A549 (cell line): ENCODE data around the gene RFT1. TPM values are rescaled to one million over a fixed set of nuclear protein-coding genes. Genes with fewer than 3 reads are reported as not detected.

Experiments used
- ATAC-seq, 2 experiments: fragments of 200-7000 bp in 1 of 2; fragments of >200 bp in 1 of 2; cut with Nextera tagmentation in 1 of 2; cut with Tn5 transposase in 1 of 2; 3 replicates each; pipeline versions ENCODE4 v1.8.0 to v1.9.1; 2018 to 2020; ENCODE audit warnings: mild to moderate bottlenecking in 1 of 2, moderate library complexity in 1 of 2
- CTCF ChIA-PET: fragments of 300-600 bp; sonication (Branson Sonifier 250); formaldehyde crosslinking; extraction: SDS; loops from one replicate; lab custom pipeline; 2021; ENCODE audit warnings: antibody characterized with exemption, inconsistent platforms; lab: Yijun Ruan, JAX
- POLR2A ChIA-PET: fragments of 350-600 bp; formaldehyde crosslinking; extraction: SDS; loops from one replicate; lab custom pipeline; 2021; ENCODE audit warnings: antibody characterized with exemption, inconsistent platforms; lab: Yijun Ruan, JAX
- DNase-seq, 2 experiments: peaks; one replicate each; pipeline versions ENCODE4 v3.0.0 to v3.0.0-alpha.2; 2011 to 2016; ENCODE audit warnings: low read depth in 1 of 2, low spot score in 1 of 2
- FAIRE-seq: peaks from 2 replicates; lab custom pipeline; 2011; peaks lifted over from hg19 to GRCh38; lab: Jason Lieb, UNC
- H3K27ac ChIP-seq, 2 experiments: fragments of >200 bp; sonication (Bioruptor Twin); formaldehyde crosslinking; 3 replicates each; pipeline ENCODE4 v1.5.1; 2016 to 2017
- H3K4me1 ChIP-seq: fragments of >200 bp; sonication (Bioruptor Twin); formaldehyde crosslinking; 3 replicates; pipeline ENCODE4 v1.6.1; 2016
- H3K4me2 ChIP-seq: fragments of >200 bp; sonication (Bioruptor Twin); formaldehyde crosslinking; 3 replicates; pipeline ENCODE4 v1.6.1; 2016
- H3K4me3 ChIP-seq: fragments of >200 bp; sonication (Bioruptor Twin); formaldehyde crosslinking; 3 replicates; pipeline ENCODE4 v1.5.1; 2016
- H3K9me3 ChIP-seq: fragments of >200 bp; sonication (Bioruptor Twin); formaldehyde crosslinking; 3 replicates; pipeline ENCODE4 v1.6.1; 2016
- CBX8 ChIP-seq: fragments of 200-600 bp; sonication (generic); IDR thresholded peaks from 2 replicates; pipeline ENCODE4 v1.6.1; 2016
- CTCF ChIP-seq: fragments of >200 bp; sonication (Bioruptor Twin); formaldehyde crosslinking; IDR thresholded peaks from 3 replicates; pipeline ENCODE4 v1.5.1; 2016
- FOSL2 ChIP-seq, 2 experiments: fragments of 450-650 bp in 1 of 2; fragments of >200 bp in 1 of 2; sonication (Bioruptor Twin) in 1 of 2; formaldehyde crosslinking; IDR thresholded peaks; 2 replicates each; pipeline versions ENCODE4 v1.5.0 to v1.6.1; 2016 to 2020; ENCODE audit warnings: mild to moderate bottlenecking in 1 of 2, moderate library complexity in 1 of 2
- FOXS1 ChIP-seq: fragments of 250-450 bp; sonication (Bioruptor Pico); IDR thresholded peaks from 2 replicates; pipeline ENCODE4 v1.5.0; 2020; ENCODE audit warnings: mild to moderate bottlenecking, moderate library complexity
- GATA3 ChIP-seq: IDR thresholded peaks from 2 replicates; pipeline ENCODE4 v1.6.1; 2012; ENCODE audit warnings: borderline replicate concordance
- HOXB13 ChIP-seq: fragments of 250-450 bp; sonication (Bioruptor Pico); IDR thresholded peaks from 2 replicates; pipeline ENCODE4 v1.5.0; 2020; ENCODE audit warnings: low read depth, mild to moderate bottlenecking, moderate library complexity
- HOXB5 ChIP-seq: fragments of 250-450 bp; sonication (Bioruptor Pico); IDR thresholded peaks from 2 replicates; pipeline ENCODE4 v1.5.0; 2020; ENCODE audit warnings: mild to moderate bottlenecking, moderate library complexity
- JUN ChIP-seq, 2 experiments: fragments of >200 bp; sonication (Bioruptor Twin); formaldehyde crosslinking; IDR thresholded peaks; 2 replicates in 1 of 2; 3 replicates in 1 of 2; pipeline ENCODE4 v1.6.1; 2016 to 2017
- JUNB ChIP-seq: fragments of >200 bp; sonication (Bioruptor Twin); formaldehyde crosslinking; IDR thresholded peaks from 2 replicates; pipeline ENCODE4 v1.6.1; 2016
- KDM5A ChIP-seq: fragments of 200-600 bp; sonication (generic); IDR thresholded peaks from 2 replicates; pipeline ENCODE4 v1.6.1; 2016; ENCODE audit warnings: antibody characterized with exemption, mild to moderate bottlenecking
- MAFK ChIP-seq: fragments of 450-650 bp; IDR thresholded peaks from 2 replicates; pipeline ENCODE4 v1.6.1; 2014; ENCODE audit not compliant: partially characterized antibody
- MAX ChIP-seq: IDR thresholded peaks from 2 replicates; pipeline ENCODE4 v1.6.1; 2012
- MYC ChIP-seq: IDR thresholded peaks from 2 replicates; pipeline ENCODE4 v1.6.1; 2012; ENCODE audit warnings: mild to moderate bottlenecking, inconsistent platforms, low read length, improper control_type of control experiment, borderline replicate concordance
- NFE2L2 ChIP-seq: fragments of 150-350 bp; conservative IDR thresholded peaks from 2 replicates; pipeline ENCODE4 v1.6.1; 2014; ENCODE audit warnings: low read length
- PHF8 ChIP-seq: fragments of 200-600 bp; sonication (generic); IDR thresholded peaks from 2 replicates; pipeline ENCODE4 v1.6.1; 2016; ENCODE audit warnings: low read depth, mild to moderate bottlenecking, antibody characterized with exemption, moderate library complexity, borderline replicate concordance
- POLR2A ChIP-seq: IDR thresholded peaks from 2 replicates; pipeline ENCODE4 v1.6.1; 2012; ENCODE audit warnings: mild to moderate bottlenecking, low read length
- POLR2AphosphoS2 ChIP-seq: conservative IDR thresholded peaks from 2 replicates; pipeline ENCODE4 v1.6.1; 2012; ENCODE audit warnings: low read length, improper control_type of control experiment, inconsistent platforms
- REST ChIP-seq: fragments of 200-600 bp; sonication (generic); IDR thresholded peaks from 2 replicates; pipeline ENCODE4 v1.6.1; 2016; ENCODE audit warnings: antibody characterized with exemption, mild to moderate bottlenecking, moderate library complexity
- RFX5 ChIP-seq: fragments of 450-650 bp; IDR thresholded peaks from 2 replicates; pipeline ENCODE4 v1.7.1; 2014; ENCODE audit warnings: antibody characterized with exemption, mild to moderate bottlenecking, moderate library complexity
- RNF2 ChIP-seq: fragments of 200-600 bp; sonication (generic); IDR thresholded peaks from 2 replicates; pipeline ENCODE4 v1.6.1; 2016; ENCODE audit warnings: low read depth, mild to moderate bottlenecking, antibody characterized with exemption, moderate library complexity, borderline replicate concordance
- SREBF2 ChIP-seq: fragments of 450-650 bp; IDR thresholded peaks from 2 replicates; pipeline ENCODE4 v1.6.1; 2014; ENCODE audit warnings: mild to moderate bottlenecking, moderate library complexity
- TFCP2L1 ChIP-seq: fragments of 250-450 bp; sonication (Bioruptor Pico); IDR thresholded peaks from 2 replicates; pipeline ENCODE4 v1.5.0; 2021; ENCODE audit warnings: mild to moderate bottlenecking
- TP53 ChIP-seq: fragments of 250-450 bp; sonication (Bioruptor Pico); IDR thresholded peaks from 2 replicates; pipeline ENCODE4 v1.5.0; 2021; ENCODE audit warnings: mild to moderate bottlenecking, moderate library complexity
- ZNF302 ChIP-seq: fragments of 250-450 bp; sonication (Bioruptor Pico); IDR thresholded peaks from 2 replicates; pipeline ENCODE4 v1.9.0; 2021; ENCODE audit warnings: inconsistent platforms, mild to moderate bottlenecking, moderate library complexity
- ZSCAN20 ChIP-seq: fragments of 250-450 bp; sonication (Bioruptor Pico); IDR thresholded peaks from 2 replicates; pipeline ENCODE4 v1.8.0; 2022; ENCODE audit warnings: mild to moderate bottlenecking, moderate library complexity
- WGBS: methylation state at CpG from one replicate; pipeline ENCODE4 v1.1.6; 2017; ENCODE audit errors: missing lambda C conversion rate; 5-methylcytosine and 5-hydroxymethylcytosine counted together
- polyA minus RNA-seq: library from RNA; depleted of rRNA, polyadenylated mRNA; stranded (reverse); fragments of >200 nt; gene quantifications from 2 replicates; pipeline ENCODE4 v1.2.3, GENCODE V29; 2011; rRNA and poly(A)+ RNA removed
- polyA plus RNA-seq, 4 experiments: library from polyadenylated mRNA; depleted of rRNA in 3 of 4; stranded (reverse); fragments of >200 nt; fragmentation: RNase III in 1 of 4; extraction: RNeasy Plus Mini Kit Qiagen cat#74134 plus additional on column Dnase treatment in 1 of 4; gene quantifications; 2 replicates in 3 of 4; 3 replicates in 1 of 4; pipeline ENCODE4 v1.2.3, GENCODE V29; 2011 to 2017
- TF ChIP-seq, protein P1 (sequence below): fragments of 250-450 bp; sonication (Bioruptor Pico); IDR thresholded peaks from 2 replicates; pipeline ENCODE4 v1.5.0; 2021; ENCODE audit warnings: mild to moderate bottlenecking, moderate library complexity, borderline replicate concordance

Gene RFT1, protein sequence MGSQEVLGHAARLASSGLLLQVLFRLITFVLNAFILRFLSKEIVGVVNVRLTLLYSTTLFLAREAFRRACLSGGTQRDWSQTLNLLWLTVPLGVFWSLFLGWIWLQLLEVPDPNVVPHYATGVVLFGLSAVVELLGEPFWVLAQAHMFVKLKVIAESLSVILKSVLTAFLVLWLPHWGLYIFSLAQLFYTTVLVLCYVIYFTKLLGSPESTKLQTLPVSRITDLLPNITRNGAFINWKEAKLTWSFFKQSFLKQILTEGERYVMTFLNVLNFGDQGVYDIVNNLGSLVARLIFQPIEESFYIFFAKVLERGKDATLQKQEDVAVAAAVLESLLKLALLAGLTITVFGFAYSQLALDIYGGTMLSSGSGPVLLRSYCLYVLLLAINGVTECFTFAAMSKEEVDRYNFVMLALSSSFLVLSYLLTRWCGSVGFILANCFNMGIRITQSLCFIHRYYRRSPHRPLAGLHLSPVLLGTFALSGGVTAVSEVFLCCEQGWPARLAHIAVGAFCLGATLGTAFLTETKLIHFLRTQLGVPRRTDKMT
- 31.6 and 33.6 TPM in 2 replicates for polyA plus RNA-seq (2011; rRNA removed)
- polyA plus RNA-seq (2012; cell fraction: cytosol; rRNA removed) = 12.1 and 18.0 TPM in 2 replicates
- polyA plus RNA-seq (2012; cell fraction: nucleus; rRNA removed) = 20.2 and 26.1 TPM in 2 replicates
- polyA plus RNA-seq (2017; fragmentation: RNase III; extraction: RNeasy Plus Mini Kit Qiagen cat#74134 plus additional on column Dnase treatment) = 15.6 to 18.5 TPM (median 15.8 TPM) in 3 replicates
- polyA minus RNA-seq = 63.0 and 65.3 TPM in 2 replicates

DNA sequence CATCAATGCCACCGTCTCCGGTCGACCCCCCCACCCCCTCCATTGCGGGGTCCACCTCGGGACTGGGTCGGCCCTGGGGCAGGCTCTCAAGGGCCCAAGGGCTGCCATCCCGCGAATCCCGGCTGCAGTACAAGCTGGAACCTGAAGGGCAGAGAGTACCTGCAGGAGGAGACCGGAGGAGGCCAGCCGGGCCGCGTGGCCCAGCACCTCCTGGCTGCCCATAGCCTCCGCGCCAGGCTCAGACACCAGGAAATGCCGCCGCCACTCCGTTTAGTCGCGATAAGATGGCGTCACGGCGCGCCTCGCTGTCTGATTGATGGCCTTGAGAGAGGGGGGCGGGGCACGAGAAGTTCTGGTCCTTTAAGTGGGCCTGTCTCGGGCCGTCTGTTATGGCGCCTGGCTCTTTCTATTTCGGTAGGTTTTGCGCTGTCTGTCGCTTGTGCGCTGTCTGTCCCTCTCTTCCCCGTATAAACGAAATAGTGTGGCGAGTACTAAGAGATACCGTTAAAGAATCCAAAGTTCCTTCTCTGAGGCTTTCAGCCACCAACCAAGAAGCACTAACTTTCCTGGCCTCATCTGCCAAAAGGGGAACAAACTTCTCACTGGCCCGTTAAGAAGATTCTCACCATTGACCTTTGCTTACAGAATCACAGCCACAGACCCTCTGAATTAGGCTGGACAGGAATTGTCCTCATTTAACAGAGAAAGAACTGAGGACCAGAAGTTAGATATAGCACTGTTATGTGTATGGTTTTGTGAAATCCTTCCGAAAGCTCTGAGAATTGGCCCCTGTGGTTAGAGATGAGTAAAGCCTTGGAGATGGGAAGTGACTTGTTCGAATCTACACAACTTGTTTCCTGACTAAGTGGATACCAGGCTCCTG, at the start of gene RFT1:
Gene RFT1 (minus strand): TSS at position 257 of the 883 bp plus-strand sequence. CDS start 35 bp downstream, at position 222.
- ChIA-PET POLR2A (interaction anchor here (0.6 kb wide), 1 partner anchor 51 kb away, joined by 3 read pairs; no protein-coding TSS in a partner anchor), CTCF (interaction anchor here (0.8 to 7.7 kb wide), 4 partner anchors 15 to 101 kb away, joined by 3 to 87 read pairs (median 14); no protein-coding TSS in a partner anchor)
- 8% methylated on average over 14 of the region's 41 CpGs for WGBS
- ATAC-seq = peak; percentile 88 to 89
- no peak for TF ChIP-seq MAFK
- TF ChIP-seq RNF2 = no peak
- no peak for TF ChIP-seq FOXS1
- no peak for TF ChIP-seq HOXB13 (CRISPR knock-in tag)
- TF ChIP-seq GATA3 = no peak
- TF ChIP-seq MAX = peak; percentile 84
- peak; percentile 83 for TF ChIP-seq PHF8
- TF ChIP-seq POLR2A = peak; percentile 82
- TF ChIP-seq KDM5A = peak; percentile 78
- peak; percentile 94 for TF ChIP-seq MYC
- TF ChIP-seq ZNF302 (CRISPR knock-in tag) = no peak
- TF ChIP-seq, protein P1, sequence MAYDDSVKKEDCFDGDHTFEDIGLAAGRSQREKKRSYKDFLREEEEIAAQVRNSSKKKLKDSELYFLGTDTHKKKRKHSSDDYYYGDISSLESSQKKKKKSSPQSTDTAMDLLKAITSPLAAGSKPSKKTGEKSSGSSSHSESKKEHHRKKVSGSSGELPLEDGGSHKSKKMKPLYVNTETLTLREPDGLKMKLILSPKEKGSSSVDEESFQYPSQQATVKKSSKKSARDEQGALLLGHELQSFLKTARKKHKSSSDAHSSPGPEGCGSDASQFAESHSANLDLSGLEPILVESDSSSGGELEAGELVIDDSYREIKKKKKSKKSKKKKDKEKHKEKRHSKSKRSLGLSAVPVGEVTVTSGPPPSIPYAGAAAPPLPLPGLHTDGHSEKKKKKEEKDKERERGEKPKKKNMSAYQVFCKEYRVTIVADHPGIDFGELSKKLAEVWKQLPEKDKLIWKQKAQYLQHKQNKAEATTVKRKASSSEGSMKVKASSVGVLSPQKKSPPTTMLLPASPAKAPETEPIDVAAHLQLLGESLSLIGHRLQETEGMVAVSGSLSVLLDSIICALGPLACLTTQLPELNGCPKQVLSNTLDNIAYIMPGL (CRISPR knock-in tag) = no peak
- no peak for TF ChIP-seq CBX8
- TF ChIP-seq JUN (IDR thresholded peaks at IDR 0.05) = peak; percentile 30 to 56; a peak in 2 of 5 replicates
- no peak for TF ChIP-seq TP53 (CRISPR knock-in tag)
- TF ChIP-seq HOXB5 (CRISPR knock-in tag) = peak; percentile 94
- no peak for TF ChIP-seq JUNB
- no peak for TF ChIP-seq POLR2AphosphoS2
- no peak for TF ChIP-seq NFE2L2
- no peaks in the 10 kb centered on the region for H3K9me3 ChIP-seq
- peak within 1 kb of the TSS; percentile 92 to 97 for H3K27ac ChIP-seq
- peaks cover 14% of the 10 kb centered on the region; the same call in 2 of the 3 replicates for H3K4me1 ChIP-seq
- H3K4me2 ChIP-seq = peak within 1 kb of the TSS; percentile 83
- peak; percentile 68 to 94 for DNase-seq
- no peak for FAIRE-seq
- peak within 1 kb of the TSS; percentile 83 for H3K4me3 ChIP-seq

- H3K4me3 ChIP-seq = no peak overlapping the region
- H3K4me1 ChIP-seq = no peaks in the 10 kb centered on the region
- no peak for FAIRE-seq
- ChIA-PET POLR2A (no interaction called here), CTCF (interaction anchor here (1.5 to 2.0 kb wide), 2 partner anchors 16 to 65 kb away, joined by 5 to 7 read pairs; no protein-coding TSS in a partner anchor)
- H3K27ac ChIP-seq = no peak overlapping the region
- 93% methylated on average over 20 of the region's 20 CpGs for WGBS
- no peak for DNase-seq
- H3K9me3 ChIP-seq = no peaks in the 10 kb centered on the region
- no peak for ATAC-seq
- H3K4me2 ChIP-seq = no peak overlapping the region
- no peak for TF ChIP-seq TFCP2L1 (CRISPR knock-in tag)
- no peak for TF ChIP-seq REST
- no peak for TF ChIP-seq SREBF2
- TF ChIP-seq MAFK = no peak
- no peak for TF ChIP-seq ZSCAN20 (CRISPR knock-in tag)
- TF ChIP-seq CTCF = no peak
- TF ChIP-seq FOSL2 (IDR thresholded peaks at IDR 0.05) = no peak
- no peak for TF ChIP-seq FOSL2 (CRISPR knock-in tag; IDR thresholded peaks at IDR 0.05)
- TF ChIP-seq RFX5 = no peak
- no peak for TF ChIP-seq RNF2
These were observed 49.3 kb upstream of the RFT1 start for GRCh38 chr3:53179580-53179979.
